ENCODE results near the gene RNF213. TPM values are rescaled to one million over a fixed set of nuclear protein-coding genes. Genes with fewer than 3 reads are reported as not detected.

Gene RNF213
- total and polyA plus RNA-seq, 2 of the 8 experiments (the other 6 are each of a cell fraction or from before 2014, with no cell fraction given): 33.8 to 62.8 TPM

DNA sequence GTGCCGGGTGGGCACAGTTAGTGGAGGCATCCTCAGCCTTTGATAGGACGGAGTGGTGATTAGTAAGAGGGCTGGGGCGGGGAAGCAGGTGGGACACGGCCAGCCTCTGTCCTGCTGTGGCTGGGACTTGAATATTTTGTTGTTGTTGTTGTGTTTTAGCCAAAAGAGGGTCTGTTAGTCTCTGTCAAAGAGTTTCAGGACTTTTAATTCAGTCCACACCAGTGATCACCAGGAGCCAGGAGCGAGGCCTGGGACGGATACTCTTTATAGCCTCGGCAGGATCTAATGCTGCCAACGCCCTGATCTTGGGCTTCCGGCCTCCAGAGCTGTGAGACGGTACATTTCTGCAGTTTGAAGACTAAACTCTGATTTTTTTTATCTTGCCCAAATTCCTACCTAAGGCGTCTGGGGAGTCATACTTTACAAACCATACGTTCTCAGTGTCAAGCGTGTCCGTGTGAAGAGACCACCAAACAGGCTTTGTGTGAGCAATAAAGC lies 2.9 kb upstream of the RNF213 start:
- no peak overlapping the region for H3K56ac ChIP-seq (replicated peaks; ENCODE audit: insufficient read length, low read depth, low read length)
- H2AK5ac ChIP-seq (ENCODE audit: low read depth, low read length): no peak overlapping the region
- FAIRE-seq (no peak), DNase-seq (ENCODE audit: low read depth in 1 of 2, low spot score in 2 of 2) (no peak)
- WGBS, 2 experiments (ENCODE audit: extremely low coverage in 1 of 2, insufficient coverage in 1 of 2, insufficient read length in 1 of 2, insufficient replicate concordance in 2 of 2, low coverage in 1 of 2, low lambda C conversion rate in 2 of 2, missing lambda C conversion rate in 1 of 2): 64% methylated on average over 14 of the region's 14 CpGs; no CpG with 5 or more reads in 1 of the 2 experiments
- H3K23me2 ChIP-seq (ENCODE audit: low read depth, low read length): no peaks in the 10 kb centered on the region; the same call in 1 of the 2 replicates
- H3K9ac ChIP-seq (replicated peaks in 1 of 4; ENCODE audit: extremely low read depth in 1 of 4, low read depth in 3 of 4, low read length in 3 of 4): no peak overlapping the region; a peak in 1 of 7 replicates
- peak overlapping the region; percentile 1 for H4K5ac ChIP-seq (ENCODE audit: insufficient read length, low read depth, low read length)
- no peak overlapping the region for H3K4me3 ChIP-seq (ENCODE audit: extremely low read depth in 1 of 4, insufficient read depth in 2 of 4, low read depth in 3 of 4, low read length in 4 of 4)
- peak overlapping the region; percentile 75; the same call in 1 of the 2 replicates for H2BK12ac ChIP-seq (ENCODE audit: low read depth, low read length)
- POLR2A ChIA-PET (ENCODE audit: partially characterized antibody): interaction anchor here (0.7 to 2.4 kb wide), 4 partner anchors 12 to 32 kb away, joined by 3 to 9 read pairs (median 3); no protein-coding TSS in a partner anchor
- no peak overlapping the region for H4K8ac ChIP-seq (ENCODE audit: extremely low read depth, insufficient read depth, low read length)
- 0 out of 2 replicates have a peak overlapping the region, but pooled peaks have one; percentile 19 for H2BK15ac ChIP-seq (ENCODE audit: low read length)
- H3K79me2 ChIP-seq (ENCODE audit: control insufficient read depth in 1 of 2, insufficient read depth in 2 of 2, low read length in 2 of 2): peaks cover 0 to 9% of the 10 kb centered on the region in 2 experiments; a peak in 2 of 4 replicates
- peaks cover 8 to 22% (median 16%) of the 10 kb centered on the region in 4 experiments for H3K4me1 ChIP-seq (replicated peaks in 1 of 4; ENCODE audit: control insufficient read depth in 3 of 4, insufficient read depth in 4 of 4, low read length in 3 of 4)
- CTCF ChIA-PET (ENCODE audit: partially characterized antibody): interaction anchor here (1.7 kb wide), 1 partner anchor 11 kb away, joined by 4 read pairs; no protein-coding TSS in a partner anchor
- no peak overlapping the region for H3K4ac ChIP-seq (replicated peaks; ENCODE audit: insufficient read length, low read depth, low read length)
- H3K18ac ChIP-seq (ENCODE audit: extremely low read depth, low read length): peak overlapping the region; percentile 22; the same call in 1 of the 2 replicates
- no peaks in the 10 kb centered on the region for H3K9me3 ChIP-seq (ENCODE audit: insufficient read depth in 2 of 2, low read depth in 1 of 2, low read length in 1 of 2)
- H3K36me3 ChIP-seq (ENCODE audit: control insufficient read depth in 2 of 4, insufficient read depth in 4 of 4, low read length in 3 of 4): no peaks in the 10 kb centered on the region
- H2BK5ac ChIP-seq (ENCODE audit: low read depth, low read length): peak overlapping the region; percentile 79
- no peaks in the 10 kb centered on the region for H3K27me3 ChIP-seq (replicated peaks in 1 of 4; ENCODE audit: control insufficient read depth in 3 of 4, extremely low read depth in 1 of 4, insufficient read depth in 3 of 4, low read length in 3 of 4)
- 0 out of 2 replicates have a peak, but pooled peaks cover 3% of the 10 kb centered on the region for H3K79me1 ChIP-seq (ENCODE audit: low read depth, low read length)
- H2BK20ac ChIP-seq (ENCODE audit: low read length): no peak overlapping the region
- H2BK120ac ChIP-seq (replicated peaks; ENCODE audit: low read depth, low read length): no peak overlapping the region
- no peak for TF ChIP-seq EZH2 (IDR thresholded peaks at IDR 0.05; ENCODE audit: low read depth, low read length, severe bottlenecking)
- TF ChIP-seq CTBP2 (IDR thresholded peaks at IDR 0.05; ENCODE audit: borderline replicate concordance, insufficient read depth, insufficient read length, low read length): no peak
- TF ChIP-seq TAF1 (IDR thresholded peaks at IDR 0.05; ENCODE audit: low read depth, low read length): no peak
- TF ChIP-seq, protein P1, sequence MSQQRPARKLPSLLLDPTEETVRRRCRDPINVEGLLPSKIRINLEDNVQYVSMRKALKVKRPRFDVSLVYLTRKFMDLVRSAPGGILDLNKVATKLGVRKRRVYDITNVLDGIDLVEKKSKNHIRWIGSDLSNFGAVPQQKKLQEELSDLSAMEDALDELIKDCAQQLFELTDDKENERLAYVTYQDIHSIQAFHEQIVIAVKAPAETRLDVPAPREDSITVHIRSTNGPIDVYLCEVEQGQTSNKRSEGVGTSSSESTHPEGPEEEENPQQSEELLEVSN (IDR thresholded peaks at IDR 0.05): no peak
- TF ChIP-seq POLR2AphosphoS5 (IDR thresholded peaks at IDR 0.05; ENCODE audit: low read depth, low read length): no peak
- TF ChIP-seq SIX5 (IDR thresholded peaks at IDR 0.05; ENCODE audit: low read depth, low read length): no peak
- TF ChIP-seq, protein P2, sequence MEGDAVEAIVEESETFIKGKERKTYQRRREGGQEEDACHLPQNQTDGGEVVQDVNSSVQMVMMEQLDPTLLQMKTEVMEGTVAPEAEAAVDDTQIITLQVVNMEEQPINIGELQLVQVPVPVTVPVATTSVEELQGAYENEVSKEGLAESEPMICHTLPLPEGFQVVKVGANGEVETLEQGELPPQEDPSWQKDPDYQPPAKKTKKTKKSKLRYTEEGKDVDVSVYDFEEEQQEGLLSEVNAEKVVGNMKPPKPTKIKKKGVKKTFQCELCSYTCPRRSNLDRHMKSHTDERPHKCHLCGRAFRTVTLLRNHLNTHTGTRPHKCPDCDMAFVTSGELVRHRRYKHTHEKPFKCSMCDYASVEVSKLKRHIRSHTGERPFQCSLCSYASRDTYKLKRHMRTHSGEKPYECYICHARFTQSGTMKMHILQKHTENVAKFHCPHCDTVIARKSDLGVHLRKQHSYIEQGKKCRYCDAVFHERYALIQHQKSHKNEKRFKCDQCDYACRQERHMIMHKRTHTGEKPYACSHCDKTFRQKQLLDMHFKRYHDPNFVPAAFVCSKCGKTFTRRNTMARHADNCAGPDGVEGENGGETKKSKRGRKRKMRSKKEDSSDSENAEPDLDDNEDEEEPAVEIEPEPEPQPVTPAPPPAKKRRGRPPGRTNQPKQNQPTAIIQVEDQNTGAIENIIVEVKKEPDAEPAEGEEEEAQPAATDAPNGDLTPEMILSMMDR (IDR thresholded peaks at IDR 0.05; ENCODE audit: control extremely low read depth in 1 of 3, insufficient read depth in 1 of 3, low read depth in 1 of 3, low read length in 3 of 3): no peak
- TF ChIP-seq PHF8 (conservative IDR thresholded peaks at IDR 0.05; ENCODE audit: low read depth, low read length): no peak
- H3K4me2 ChIP-seq (ENCODE audit: insufficient read depth in 1 of 2, low read depth in 2 of 2, low read length in 2 of 2): peak overlapping the region; percentile 11 to 26; a peak in 2 of 4 replicates
- no peak overlapping the region for H2AFZ ChIP-seq (ENCODE audit: low read length)
- H3K23ac ChIP-seq (ENCODE audit: insufficient read length): no peak overlapping the region
- H3K27ac ChIP-seq (ENCODE audit: low read depth, low read length): no peak overlapping the region; the same call in 1 of the 2 replicates
- H4K91ac ChIP-seq (replicated peaks; ENCODE audit: insufficient read length, low read length): peak overlapping the region; percentile 15
- no peak overlapping the region for H3K14ac ChIP-seq (ENCODE audit: insufficient read length)
- peaks cover 0 to under 1% of the 10 kb centered on the region in 2 experiments for H4K20me1 ChIP-seq (replicated peaks in 1 of 2; ENCODE audit: control insufficient read depth in 1 of 2, insufficient read depth in 2 of 2, low read length in 2 of 2)

Measured in H1 (cell line).